Thyroid gland (tissue), 4 donors: Measurements from ENCODE around the gene RAE1. TPM values are rescaled to one million over a fixed set of nuclear protein-coding genes. Genes with fewer than 3 reads are reported as not detected.

Source experiments
- DNase-seq, 2 donors: peaks; one replicate each; pipeline ENCODE4 v3.0.0-alpha.2; 2019
- H3K27ac ChIP-seq, 3 donors: fragments of 200-600 bp; sonication (generic); 1 replicate in 2 of 3; 2 replicates in 1 of 3; pipeline ENCODE4 v1.5.1; 2016 to 2019; ENCODE audit warnings: mild to moderate bottlenecking in 1 of 3, moderate library complexity in 1 of 3
- H3K27me3 ChIP-seq: fragments of 200-600 bp; sonication (generic); one replicate; pipeline ENCODE4 v1.5.1; 2019
- H3K36me3 ChIP-seq, 2 donors: fragments of 200-600 bp; sonication (generic); one replicate each; pipeline ENCODE4 v1.5.1; 2016 to 2019
- H3K4me1 ChIP-seq, 2 donors: fragments of 200-600 bp; sonication (generic); one replicate each; pipeline ENCODE4 v1.5.1; 2017 to 2019
- H3K4me3 ChIP-seq, 3 donors: fragments of 200-600 bp; sonication (generic); replicated peaks in 1 of 3; 1 replicate in 2 of 3; 2 replicates in 1 of 3; pipeline ENCODE4 v1.5.1; 2016; ENCODE audit warnings: mild to moderate bottlenecking in 1 of 3
- H3K9me3 ChIP-seq: fragments of 200-600 bp; sonication (generic); one replicate; pipeline ENCODE4 v1.5.1; 2017
- POLR2A ChIP-seq, 2 donors: fragments of 450-650 bp; IDR thresholded peaks; one replicate each; pipeline ENCODE4 v1.6.1; 2017; ENCODE audit warnings: antibody characterized with exemption in 2 of 2, mild to moderate bottlenecking in 2 of 2, moderate library complexity in 1 of 2
- WGBS, 2 donors: methylation state at CpG; one replicate each; pipeline ENCODE4 v1.1.5; 2017; 5-methylcytosine and 5-hydroxymethylcytosine counted together
- intact Hi-C: fragments of 100-400 bp; cut with DNase I; formaldehyde crosslinking; loops from one replicate; pipeline ENCODE4 v1.15.1; 2023
- total RNA-seq, 4 donors: library from RNA; depleted of rRNA; stranded (reverse); fragments of >200 nt; gene quantifications; one replicate each; pipeline ENCODE4 v1.2.3, GENCODE V29; 2016
- TF ChIP-seq, protein P1 (sequence below), 6 experiments: fragments of 200-600 bp in 3 of 6; fragments of 450-650 bp in 3 of 6; sonication (generic) in 3 of 6; IDR thresholded peaks; one replicate each; pipeline ENCODE4 v1.5.1; 2016 to 2019; ENCODE audit warnings: antibody characterized with exemption in 6 of 6, mild to moderate bottlenecking in 2 of 6, inconsistent platforms in 1 of 6, moderate library complexity in 1 of 6

Gene RAE1
- total RNA-seq, 4 donors from 2014 or later = 17.5 to 26.4 (median 22.3) TPM

DNA sequence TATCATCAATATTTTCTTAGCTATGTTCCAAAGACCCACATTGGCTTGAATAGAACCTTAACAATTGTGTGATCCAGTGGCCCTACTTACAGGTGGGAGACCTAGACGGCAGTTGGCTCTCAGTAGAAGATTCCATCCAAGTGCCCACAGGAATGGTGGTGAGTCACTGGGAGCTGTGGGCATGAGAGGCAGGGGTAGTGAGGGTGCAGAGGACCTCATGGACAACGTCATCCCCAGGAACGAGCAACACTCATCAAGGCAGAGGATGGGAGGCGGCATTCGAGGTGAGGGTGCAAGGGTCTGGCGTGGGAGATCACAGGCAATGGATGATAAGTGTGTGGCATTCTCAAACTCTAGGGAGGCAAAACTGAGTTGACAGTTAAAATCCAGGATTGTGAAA lies 38.9 kb upstream of the RAE1 start:
- WGBS, 2 donors = 94% methylated on average over 6 of the region's 6 CpGs
- Histone ChIP-seq H3K27me3 (no peaks in the 10 kb centered on the region), H3K9me3 (no peaks in the 10 kb centered on the region), H3K27ac (no peak overlapping the region), H3K4me1 (peaks cover 0 to 8% of the 10 kb centered on the region in 2 donors), H3K36me3 (no peaks in the 10 kb centered on the region), H3K4me3 (no peak overlapping the region)
- no peak for DNase-seq
- intact Hi-C loops = no loop called here
- TF ChIP-seq, protein P1, sequence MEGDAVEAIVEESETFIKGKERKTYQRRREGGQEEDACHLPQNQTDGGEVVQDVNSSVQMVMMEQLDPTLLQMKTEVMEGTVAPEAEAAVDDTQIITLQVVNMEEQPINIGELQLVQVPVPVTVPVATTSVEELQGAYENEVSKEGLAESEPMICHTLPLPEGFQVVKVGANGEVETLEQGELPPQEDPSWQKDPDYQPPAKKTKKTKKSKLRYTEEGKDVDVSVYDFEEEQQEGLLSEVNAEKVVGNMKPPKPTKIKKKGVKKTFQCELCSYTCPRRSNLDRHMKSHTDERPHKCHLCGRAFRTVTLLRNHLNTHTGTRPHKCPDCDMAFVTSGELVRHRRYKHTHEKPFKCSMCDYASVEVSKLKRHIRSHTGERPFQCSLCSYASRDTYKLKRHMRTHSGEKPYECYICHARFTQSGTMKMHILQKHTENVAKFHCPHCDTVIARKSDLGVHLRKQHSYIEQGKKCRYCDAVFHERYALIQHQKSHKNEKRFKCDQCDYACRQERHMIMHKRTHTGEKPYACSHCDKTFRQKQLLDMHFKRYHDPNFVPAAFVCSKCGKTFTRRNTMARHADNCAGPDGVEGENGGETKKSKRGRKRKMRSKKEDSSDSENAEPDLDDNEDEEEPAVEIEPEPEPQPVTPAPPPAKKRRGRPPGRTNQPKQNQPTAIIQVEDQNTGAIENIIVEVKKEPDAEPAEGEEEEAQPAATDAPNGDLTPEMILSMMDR (IDR thresholded peaks at IDR 0.05) = no peak
- TF ChIP-seq POLR2A (IDR thresholded peaks at IDR 0.05) = no peak

DNA sequence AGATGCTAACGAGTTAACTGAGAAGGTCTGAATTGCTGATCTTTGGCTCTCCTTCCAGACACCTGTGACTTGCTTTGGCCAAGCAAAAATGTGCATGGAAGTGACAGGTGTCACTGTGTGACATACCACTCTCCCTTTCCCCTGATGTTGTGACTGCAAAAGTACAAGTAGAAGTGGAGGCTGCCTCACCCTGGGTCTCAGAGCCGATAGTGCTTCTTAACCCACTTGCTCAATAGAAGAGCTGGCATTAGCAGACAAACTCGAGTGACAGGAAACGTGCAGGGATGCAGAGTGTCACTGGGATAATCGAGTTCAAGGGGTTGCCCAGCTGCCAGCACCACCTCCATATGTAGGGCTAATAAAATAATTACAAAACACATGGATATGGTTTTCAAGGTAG lies 37.8 kb upstream of the RAE1 start:
- Histone ChIP-seq H3K27me3 (no peaks in the 10 kb centered on the region), H3K9me3 (no peaks in the 10 kb centered on the region), H3K4me1 (peaks cover 2 to 19% of the 10 kb centered on the region in 2 donors), H3K27ac (no peak overlapping the region), H3K36me3 (no peaks in the 10 kb centered on the region), H3K4me3 (no peak overlapping the region)
- no peak for DNase-seq
- intact Hi-C loops = no loop called here
- WGBS, 2 donors = 66 to 73% methylated on average over 5 of the region's 5 CpGs
- no peak for TF ChIP-seq POLR2A (IDR thresholded peaks at IDR 0.05)
- TF ChIP-seq, protein P1 (IDR thresholded peaks at IDR 0.05) = no peak

DNA sequence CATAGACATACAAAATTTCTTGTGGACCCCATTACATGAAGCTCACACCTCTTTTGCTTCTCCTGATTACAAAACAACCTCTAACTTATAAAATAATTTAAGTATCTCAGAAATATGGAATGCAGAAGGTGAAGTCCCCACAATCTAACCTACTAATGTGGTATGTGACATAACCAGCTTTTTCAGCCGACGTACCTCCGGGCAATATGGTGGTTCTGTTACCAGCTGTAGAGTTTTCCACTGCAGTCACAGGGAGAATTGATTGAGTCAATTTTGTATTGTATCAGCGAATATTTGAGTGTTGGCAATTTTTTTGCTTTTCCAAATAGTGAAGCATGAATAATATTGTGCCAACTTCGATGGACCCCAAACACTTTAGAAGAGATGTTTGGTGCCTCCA lies 37.1 kb upstream of the RAE1 start:
- WGBS, 2 donors = 93 to 96% methylated on average over 5 of the region's 5 CpGs
- no peak for TF ChIP-seq POLR2A (IDR thresholded peaks at IDR 0.05)
- TF ChIP-seq, protein P1 (IDR thresholded peaks at IDR 0.05) = no peak
- Histone ChIP-seq H3K4me3 (no peak overlapping the region), H3K27me3 (no peaks in the 10 kb centered on the region), H3K9me3 (no peaks in the 10 kb centered on the region), H3K27ac (no peak overlapping the region), H3K4me1 (peaks cover 6 to 22% of the 10 kb centered on the region in 2 donors), H3K36me3 (no peaks in the 10 kb centered on the region)
- no peak for DNase-seq
- intact Hi-C loops = no loop called here

DNA sequence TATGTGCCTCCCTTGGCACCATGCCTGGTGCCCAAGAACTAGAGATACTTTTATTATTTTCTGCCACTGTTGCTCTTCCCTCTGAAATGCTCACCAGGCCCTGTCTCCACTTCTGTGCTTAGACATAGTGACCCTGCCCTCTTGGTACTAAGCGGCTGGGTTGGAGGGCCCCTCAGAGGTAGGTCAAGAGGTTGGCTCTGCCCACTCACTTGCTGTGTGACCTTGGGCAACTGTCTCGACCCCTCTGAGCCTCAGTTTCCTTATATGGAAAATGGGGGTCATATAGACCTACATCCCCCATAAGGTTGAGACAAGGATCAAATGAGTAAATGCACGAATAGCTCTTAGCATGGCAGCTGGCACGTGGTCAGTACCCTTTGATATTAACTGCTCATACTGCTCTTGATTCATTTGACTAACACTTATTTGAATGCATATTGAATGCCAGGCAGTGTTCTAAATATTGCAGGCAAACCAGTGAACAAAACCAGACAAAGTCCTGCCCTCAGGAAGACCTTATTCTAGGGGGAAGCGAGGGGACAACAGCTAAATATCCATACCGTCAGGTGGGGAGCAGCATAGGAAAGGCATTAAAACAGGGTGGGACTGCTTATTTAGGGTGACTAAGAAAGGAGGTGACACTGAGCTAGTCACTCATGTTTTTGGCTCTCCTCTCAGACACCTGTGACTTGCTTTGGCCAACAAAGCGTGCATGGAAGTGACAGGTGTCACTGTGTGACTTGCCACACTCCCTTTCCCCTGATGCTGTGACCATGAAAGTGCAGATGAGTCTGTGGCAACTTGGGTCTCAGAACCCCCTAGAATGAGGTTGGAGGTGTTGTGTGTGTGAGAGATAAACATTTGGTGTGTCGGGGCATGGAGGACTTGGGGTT lies 35.7 kb upstream of the RAE1 start:
- no peak overlapping the region for H3K4me3 ChIP-seq
- 87% methylated on average over 8 of the region's 8 CpGs for WGBS, 2 donors

More for the DNA sequence above, 35.7 kb upstream of the RAE1 start:
- peaks cover 10 to 25% of the 10 kb centered on the region in 2 donors for H3K4me1 ChIP-seq
- H3K9me3 ChIP-seq = no peaks in the 10 kb centered on the region
- intact Hi-C loops = no loop called here
- H3K27me3 ChIP-seq = no peaks in the 10 kb centered on the region
- DNase-seq = no peak
- no peaks in the 10 kb centered on the region for H3K36me3 ChIP-seq
- no peak for TF ChIP-seq POLR2A (IDR thresholded peaks at IDR 0.05)
- TF ChIP-seq, protein P1 (IDR thresholded peaks at IDR 0.05) = no peak
- H3K27ac ChIP-seq = no peak overlapping the region
